ENCODE results near the gene ITGBL1. TPM values are rescaled to one million over a fixed set of nuclear protein-coding genes. Genes with fewer than 3 reads are reported as not detected.

ITGBL1 gene
- total RNA-seq, 4 donors from 2014 or later = 7.7 to 10.4 (median 9.2) TPM

GRCh38 chr13:101434486-101434885 lies 18.0 kb upstream of the ITGBL1 start:
- Histone ChIP-seq H3K27me3 (no peaks in the 10 kb centered on the region), H3K4me3 (no peak overlapping the region), H3K27ac (no peak overlapping the region), H3K9me3 (no peaks in the 10 kb centered on the region), H3K36me3 (no peaks in the 10 kb centered on the region), H3K4me1 (no peaks in the 10 kb centered on the region)
- WGBS = 94% methylated on average over 3 of the region's 3 CpGs
- DNase-seq (ENCODE audit: low spot score in 2 of 2) = no peak
- TF ChIP-seq, protein P1, sequence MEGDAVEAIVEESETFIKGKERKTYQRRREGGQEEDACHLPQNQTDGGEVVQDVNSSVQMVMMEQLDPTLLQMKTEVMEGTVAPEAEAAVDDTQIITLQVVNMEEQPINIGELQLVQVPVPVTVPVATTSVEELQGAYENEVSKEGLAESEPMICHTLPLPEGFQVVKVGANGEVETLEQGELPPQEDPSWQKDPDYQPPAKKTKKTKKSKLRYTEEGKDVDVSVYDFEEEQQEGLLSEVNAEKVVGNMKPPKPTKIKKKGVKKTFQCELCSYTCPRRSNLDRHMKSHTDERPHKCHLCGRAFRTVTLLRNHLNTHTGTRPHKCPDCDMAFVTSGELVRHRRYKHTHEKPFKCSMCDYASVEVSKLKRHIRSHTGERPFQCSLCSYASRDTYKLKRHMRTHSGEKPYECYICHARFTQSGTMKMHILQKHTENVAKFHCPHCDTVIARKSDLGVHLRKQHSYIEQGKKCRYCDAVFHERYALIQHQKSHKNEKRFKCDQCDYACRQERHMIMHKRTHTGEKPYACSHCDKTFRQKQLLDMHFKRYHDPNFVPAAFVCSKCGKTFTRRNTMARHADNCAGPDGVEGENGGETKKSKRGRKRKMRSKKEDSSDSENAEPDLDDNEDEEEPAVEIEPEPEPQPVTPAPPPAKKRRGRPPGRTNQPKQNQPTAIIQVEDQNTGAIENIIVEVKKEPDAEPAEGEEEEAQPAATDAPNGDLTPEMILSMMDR (IDR thresholded peaks at IDR 0.05) = no peak
- TF ChIP-seq EP300 (IDR thresholded peaks at IDR 0.05) (no peak), POLR2AphosphoS5 (IDR thresholded peaks at IDR 0.05) (no peak), POLR2A (IDR thresholded peaks at IDR 0.05) (no peak)

DNA sequence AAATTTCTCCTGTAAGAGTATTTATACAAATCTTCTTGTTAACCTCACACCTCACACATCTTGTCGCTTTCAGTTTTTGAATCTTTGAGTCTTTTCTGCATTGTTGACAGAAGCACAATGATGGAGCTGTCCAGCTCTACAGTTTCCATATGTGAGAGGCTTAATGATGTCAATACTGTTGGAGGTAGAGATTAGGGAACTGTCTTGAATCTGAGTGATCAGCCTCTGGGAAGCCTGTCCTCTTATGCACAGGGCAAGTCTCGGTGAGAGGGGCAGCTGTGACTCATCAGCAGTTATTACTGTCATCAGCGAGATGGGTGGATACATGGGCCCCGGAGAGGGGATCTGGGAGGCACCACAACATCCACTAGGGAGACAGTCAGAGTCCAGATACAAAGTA lies 4.6 kb upstream of the ITGBL1 start:
- Histone ChIP-seq H3K27ac (no peak overlapping the region), H3K4me3 (no peak overlapping the region), H3K27me3 (no peaks in the 10 kb centered on the region), H3K9me3 (no peaks in the 10 kb centered on the region), H3K4me1 (peaks cover 12% of the 10 kb centered on the region), H3K36me3 (no peaks in the 10 kb centered on the region)
- WGBS = 89% methylated on average over 4 of the region's 4 CpGs
- TF ChIP-seq POLR2A (IDR thresholded peaks at IDR 0.05) (no peak), EP300 (IDR thresholded peaks at IDR 0.05) (no peak), POLR2AphosphoS5 (IDR thresholded peaks at IDR 0.05) (no peak)
- TF ChIP-seq, protein P1 (IDR thresholded peaks at IDR 0.05) = no peak
- no peak for DNase-seq (ENCODE audit: low spot score in 2 of 2)

DNA sequence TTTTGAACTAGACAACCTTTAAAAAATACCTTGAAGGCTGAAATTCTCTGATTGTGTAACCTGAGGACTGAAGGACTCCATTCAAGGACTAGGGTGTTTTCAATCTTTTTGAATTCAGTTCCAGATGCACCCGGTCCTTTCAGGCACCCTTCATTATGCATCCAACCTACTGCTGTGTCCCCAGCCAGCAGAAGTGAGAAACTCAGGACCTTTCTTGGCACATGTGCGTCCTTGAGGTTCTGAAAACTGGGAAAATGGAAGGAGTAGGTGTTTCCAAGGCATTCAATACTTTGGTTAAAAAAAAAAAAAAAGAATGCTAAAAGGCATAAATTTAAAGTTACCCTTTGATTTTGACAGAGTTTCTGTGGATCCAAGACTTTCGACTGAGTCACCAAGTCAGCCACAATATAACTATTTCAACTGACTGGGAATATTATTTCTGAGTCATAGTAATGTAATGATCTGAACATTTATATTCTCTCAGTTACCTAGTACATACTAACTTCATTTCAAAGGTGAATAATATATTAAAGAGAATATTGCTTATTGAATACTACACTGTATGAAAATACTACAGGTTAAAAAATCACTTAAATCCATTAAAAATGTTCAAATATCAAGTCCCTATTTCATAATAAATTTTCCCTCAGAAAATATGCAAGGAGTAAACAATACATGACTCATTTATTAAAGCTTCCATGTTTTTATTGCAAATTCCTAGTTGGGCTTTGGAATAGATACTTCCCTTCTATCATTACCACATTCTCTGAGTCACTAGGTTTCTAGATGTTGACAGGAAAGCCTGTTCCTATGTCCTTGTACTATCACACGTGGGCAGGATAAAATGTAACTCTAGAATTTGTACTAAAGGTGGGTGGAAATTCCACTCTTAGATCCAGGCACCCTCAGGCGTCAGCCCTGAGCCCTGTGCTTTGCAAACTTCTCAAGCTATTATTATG lies 2.4 kb upstream of the ITGBL1 start:
- 37% methylated on average over 5 of the region's 5 CpGs for WGBS
- no peak for DNase-seq (ENCODE audit: low spot score in 2 of 2)
- peaks cover 22% of the 10 kb centered on the region for H3K4me1 ChIP-seq
- no peaks in the 10 kb centered on the region for H3K9me3 ChIP-seq
- peak overlapping the region; percentile 27 for H3K27ac ChIP-seq
- H3K36me3 ChIP-seq = no peaks in the 10 kb centered on the region
- H3K27me3 ChIP-seq = peaks cover 3% of the 10 kb centered on the region
- TF ChIP-seq POLR2A (IDR thresholded peaks at IDR 0.05) (no peak), POLR2AphosphoS5 (IDR thresholded peaks at IDR 0.05) (no peak), EP300 (IDR thresholded peaks at IDR 0.05) (no peak)
- TF ChIP-seq, protein P1 (IDR thresholded peaks at IDR 0.05) = no peak
- H3K4me3 ChIP-seq = no peak overlapping the region

- Histone ChIP-seq H3K27ac (peak overlapping the region; percentile 27), H3K4me3 (no peak overlapping the region), H3K27me3 (peaks cover 3% of the 10 kb centered on the region), H3K9me3 (no peaks in the 10 kb centered on the region), H3K36me3 (no peaks in the 10 kb centered on the region), H3K4me1 (peaks cover 22% of the 10 kb centered on the region)
- 97% methylated on average over 2 of the region's 2 CpGs for WGBS
- DNase-seq (ENCODE audit: low spot score in 2 of 2) = no peak
- TF ChIP-seq, protein P1 (IDR thresholded peaks at IDR 0.05) = no peak
- TF ChIP-seq POLR2AphosphoS5 (IDR thresholded peaks at IDR 0.05) (no peak), POLR2A (IDR thresholded peaks at IDR 0.05) (no peak), EP300 (IDR thresholded peaks at IDR 0.05) (no peak)
These were observed 1.7 kb upstream of the ITGBL1 start for GRCh38 chr13:101450749-101451130.

DNA sequence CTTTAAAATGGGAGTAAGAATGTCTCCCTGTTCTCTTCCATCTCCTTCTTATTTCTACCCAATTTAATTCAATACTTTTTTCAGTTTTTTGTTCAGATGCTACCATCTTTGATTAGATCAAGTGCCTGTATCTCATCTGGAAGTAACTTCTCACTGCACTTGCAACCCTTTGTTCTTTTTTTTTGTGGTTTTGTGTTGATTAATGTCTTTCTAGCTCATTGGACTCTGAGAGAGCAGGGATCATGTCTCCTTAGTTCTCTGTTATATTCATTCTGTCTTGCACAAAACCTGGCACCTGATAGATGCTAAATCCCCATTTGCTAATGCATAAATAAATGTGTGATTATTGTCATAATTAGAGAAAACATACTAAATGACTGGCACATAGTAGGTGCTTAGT lies 834 bp upstream of the ITGBL1 start:
- Histone ChIP-seq H3K4me3 (no peak overlapping the region), H3K27ac (no peak overlapping the region), H3K36me3 (no peaks in the 10 kb centered on the region), H3K4me1 (peaks cover 24% of the 10 kb centered on the region), H3K9me3 (no peaks in the 10 kb centered on the region), H3K27me3 (peaks cover 3% of the 10 kb centered on the region)
- TF ChIP-seq EP300 (IDR thresholded peaks at IDR 0.05) = no peak
- TF ChIP-seq POLR2AphosphoS5 (IDR thresholded peaks at IDR 0.05) = no peak
- TF ChIP-seq POLR2A (IDR thresholded peaks at IDR 0.05) = no peak
- TF ChIP-seq, protein P1 (IDR thresholded peaks at IDR 0.05) = no peak
- DNase-seq (ENCODE audit: low spot score in 2 of 2) = no peak

Data from suprapubic skin (tissue), 4 donors.